GM19239 (cell line): ENCODE measurements around the gene PCMTD2.
"Not testable (repeated sequence)": the region's sequence is repeated elsewhere in the genome, so short reads cannot be mapped to it uniquely, and the experiment has no call there.

ENCODE experiments used
- DNase-seq: peaks from one replicate; pipeline ENCODE4 v3.0.0; 2011; ENCODE audit warnings: low spot score; ENCODE audit not compliant: insufficient read length
- FAIRE-seq: peaks from 2 replicates; lab custom pipeline; 2011; peaks lifted over from hg19 to GRCh38; lab: Jason Lieb, UNC

PCMTD2 gene

DNA sequence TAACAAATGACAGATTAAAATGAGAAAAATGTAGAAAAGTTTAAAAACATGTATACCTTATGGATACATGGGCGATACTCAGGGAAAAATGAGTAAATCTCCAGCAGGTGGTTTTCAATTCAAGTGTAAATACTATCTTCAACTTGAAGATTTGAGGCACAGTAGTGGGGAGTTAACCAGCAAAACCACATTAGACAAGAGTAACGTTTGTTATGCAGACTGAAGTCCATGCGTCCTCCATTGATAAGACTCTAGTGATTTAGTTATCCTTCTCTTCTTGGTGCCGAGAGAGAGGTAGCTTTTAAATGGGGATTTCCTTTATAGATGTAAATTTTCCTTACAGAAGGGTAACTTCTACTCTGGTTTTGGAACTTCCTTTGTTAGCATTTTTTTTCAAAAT lies 28.1 kb downstream of the PCMTD2 start:
- DNase-seq (no peak), FAIRE-seq (no peak)

DNA sequence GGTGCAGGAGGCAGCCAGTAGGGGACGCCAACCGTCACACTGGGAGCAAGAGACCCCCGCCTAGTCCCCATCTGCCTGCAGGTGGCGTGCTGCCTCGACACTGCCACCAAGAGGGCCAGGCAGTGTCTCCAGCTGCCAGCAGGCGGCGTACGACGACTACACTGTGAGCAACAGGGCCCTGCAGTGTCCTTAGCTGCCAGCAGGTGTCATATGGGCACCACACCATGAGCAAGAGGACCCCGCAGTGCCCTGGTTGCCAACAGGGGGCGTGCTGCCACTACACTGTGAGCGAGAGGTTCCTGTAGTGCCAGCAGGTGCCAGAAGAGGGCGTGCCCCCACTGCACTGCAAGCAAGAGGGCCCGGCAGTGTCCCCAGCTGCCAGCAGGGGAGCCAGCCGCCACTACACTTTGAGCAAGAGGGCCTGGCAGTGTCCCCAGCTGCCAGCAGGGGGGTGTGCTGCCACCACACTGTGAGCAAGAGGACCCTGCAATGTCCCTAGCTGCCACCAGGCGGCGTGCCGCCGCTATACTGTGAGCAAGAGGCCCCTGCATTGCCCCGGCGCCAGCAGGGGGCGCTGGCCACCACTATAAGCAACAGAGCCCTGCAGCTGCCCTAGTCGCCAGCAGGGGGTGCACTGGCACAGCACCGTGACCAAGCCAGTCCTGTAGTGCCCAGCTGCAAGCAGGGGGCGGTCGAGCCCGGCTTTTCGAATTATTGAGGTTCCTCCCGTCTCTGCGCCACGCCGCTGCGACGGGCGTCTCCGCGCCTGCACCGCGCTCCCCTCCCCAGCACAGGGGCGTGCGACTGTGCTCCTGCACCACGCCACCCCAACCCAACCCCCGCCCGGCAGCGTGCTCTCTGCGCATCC lies 30.3 kb downstream of the PCMTD2 start:
- peak; percentile 75 for DNase-seq
- not testable (repeated sequence) for FAIRE-seq

- not testable (repeated sequence) for DNase-seq
Measured at GRCh38 chr20:64286447-64287263, 31.1 kb downstream of the PCMTD2 start.

GRCh38 chr20:64287264-64287590 lies 31.7 kb downstream of the PCMTD2 start:
- not testable (repeated sequence) for FAIRE-seq, DNase-seq

More at GRCh38 chr20:64286447-64287263, 31.1 kb downstream of the PCMTD2 start:
- FAIRE-seq = peak; percentile 53

GRCh38 chr20:64292167-64292566 lies 36.6 kb downstream of the PCMTD2 start:
- FAIRE-seq, DNase-seq: not testable (repeated sequence)

DNA sequence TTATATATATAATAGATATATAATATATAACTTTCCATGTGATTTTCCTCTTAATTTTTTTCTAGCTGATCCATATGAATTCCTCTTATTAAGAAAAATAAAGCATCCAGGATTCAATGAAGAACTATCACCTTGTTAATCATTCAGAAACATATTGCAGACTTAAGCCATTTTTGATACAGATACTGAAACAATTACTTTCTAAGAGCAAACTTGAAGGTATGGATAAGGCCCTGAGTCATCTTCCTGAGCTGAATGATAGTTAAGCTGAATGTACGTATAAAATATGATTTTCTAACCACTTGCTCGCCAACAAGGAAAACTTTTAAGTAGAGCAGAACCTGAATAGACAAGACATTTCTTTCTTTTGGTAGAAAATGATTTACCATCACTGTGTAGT lies 47.5 kb downstream of the PCMTD2 start:
- not testable (repeated sequence) for FAIRE-seq, DNase-seq

DNA sequence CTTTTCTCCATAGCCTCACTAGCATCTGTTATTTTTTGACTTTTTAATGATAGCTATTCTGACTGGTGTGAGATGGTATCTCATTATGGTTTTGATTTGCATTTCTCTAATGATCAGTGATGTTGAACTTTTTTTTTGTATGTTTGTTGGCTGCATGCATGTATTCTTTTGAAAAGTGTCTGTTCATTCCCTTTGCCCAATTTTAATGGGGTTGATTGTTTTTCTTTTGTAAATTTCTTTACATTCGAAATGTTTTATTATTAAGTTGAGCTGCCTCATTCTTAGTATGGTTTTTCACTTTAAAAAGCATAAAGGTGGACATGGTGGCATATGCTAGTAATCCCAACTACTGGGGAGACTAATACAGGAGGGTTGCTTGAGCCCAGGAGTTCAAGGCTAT lies 58.2 kb downstream of the PCMTD2 start:
- FAIRE-seq, DNase-seq: not testable (repeated sequence)

DNA sequence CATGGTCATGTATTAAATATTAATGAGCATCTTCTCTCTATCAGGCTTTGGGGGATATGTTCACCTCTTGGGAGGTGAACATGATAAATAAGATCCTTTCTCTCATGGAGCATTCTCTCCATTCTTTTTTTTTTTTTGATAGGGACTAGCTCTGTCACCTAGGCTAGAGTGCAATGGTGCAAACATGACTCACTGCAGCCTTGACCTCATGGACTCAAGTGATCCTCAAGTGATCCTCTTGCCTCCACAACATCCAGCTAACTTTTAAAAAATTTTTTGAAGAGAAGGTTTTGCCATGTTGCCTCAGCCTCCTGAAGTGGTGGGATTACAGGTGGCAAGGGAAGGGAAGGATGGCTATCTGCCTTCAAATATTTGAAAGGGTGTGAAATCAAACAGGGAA lies 59.8 kb downstream of the PCMTD2 start:
- not testable (repeated sequence) for DNase-seq, FAIRE-seq

DNA sequence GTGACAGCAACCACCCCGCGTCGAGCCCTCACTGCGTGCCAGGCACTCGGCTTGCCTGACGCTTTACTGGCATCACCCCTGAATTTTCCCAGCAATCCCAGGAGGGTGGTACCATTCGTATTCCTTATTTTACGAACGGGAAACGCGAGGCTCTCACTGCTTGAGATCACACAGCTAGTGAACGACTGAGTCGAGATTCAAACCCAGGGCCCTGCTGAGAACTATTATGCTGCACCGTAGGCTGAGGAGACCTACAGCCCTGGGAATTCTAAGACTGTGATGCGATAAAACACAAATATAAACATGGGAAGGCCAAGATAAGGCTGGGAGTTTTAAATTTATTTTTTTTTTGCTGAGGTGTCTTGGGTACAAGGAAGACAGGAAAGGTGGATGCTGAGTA lies 60.3 kb downstream of the PCMTD2 start:
- FAIRE-seq, DNase-seq: not testable (repeated sequence)

DNA sequence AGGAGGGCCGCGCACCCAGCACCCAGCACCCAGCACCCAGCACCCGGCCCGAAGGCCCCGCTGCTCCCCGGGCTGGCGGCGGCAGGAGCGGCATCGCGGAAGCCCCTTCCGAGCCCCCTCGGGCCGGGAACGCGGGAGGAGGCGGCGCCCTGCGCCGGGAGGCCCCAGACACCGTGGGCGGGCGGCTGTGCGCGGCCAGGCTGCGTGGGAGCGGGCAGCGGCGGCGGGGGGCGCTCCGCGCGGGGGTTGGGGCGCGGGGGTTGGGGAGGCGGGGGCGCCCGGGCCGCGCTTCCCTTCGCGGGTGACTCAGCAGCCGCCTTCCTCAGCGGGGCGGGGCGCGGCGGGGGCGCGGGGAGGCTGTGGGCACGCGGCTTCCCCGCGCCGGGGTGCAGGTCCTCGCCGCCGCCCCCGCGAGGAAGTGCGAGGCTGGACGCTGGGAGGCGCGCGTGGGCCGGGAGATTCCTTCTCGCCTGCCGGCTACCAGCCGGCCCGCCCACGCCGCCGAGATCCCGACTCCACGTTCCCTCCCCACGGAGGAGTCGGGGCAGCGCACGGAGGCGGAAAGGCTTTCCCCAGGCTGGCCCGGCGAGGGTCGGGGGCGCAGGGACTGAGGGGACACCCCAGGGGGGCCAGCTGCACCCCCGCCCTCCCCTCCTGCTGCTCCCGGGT lies 61.0 kb downstream of the PCMTD2 start:
- not testable (repeated sequence) for FAIRE-seq, DNase-seq

DNA sequence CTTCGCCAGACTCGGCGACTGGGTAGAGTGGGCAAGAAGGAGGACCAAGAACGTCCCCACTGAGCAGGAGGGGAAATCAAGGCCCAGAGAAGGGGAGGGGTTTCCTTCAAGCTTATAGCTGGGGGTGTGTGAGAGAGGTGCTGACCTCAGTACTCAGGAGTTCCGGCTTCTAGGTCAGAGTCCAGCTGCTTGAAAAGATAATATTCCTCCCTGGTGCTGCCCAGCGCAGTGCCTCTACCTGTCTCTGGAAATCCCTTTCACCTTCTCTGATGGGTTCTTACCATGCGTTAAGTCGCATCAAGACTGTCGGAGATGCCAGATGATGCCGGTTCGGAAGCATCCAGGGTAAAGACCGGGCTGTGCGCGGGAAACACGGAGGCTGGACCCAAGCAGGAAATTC lies 61.8 kb downstream of the PCMTD2 start:
- not testable (repeated sequence) for FAIRE-seq, DNase-seq

- not testable (repeated sequence) for FAIRE-seq, DNase-seq
Measured at GRCh38 chr20:64318056-64318455, 62.5 kb downstream of the PCMTD2 start.

DNA sequence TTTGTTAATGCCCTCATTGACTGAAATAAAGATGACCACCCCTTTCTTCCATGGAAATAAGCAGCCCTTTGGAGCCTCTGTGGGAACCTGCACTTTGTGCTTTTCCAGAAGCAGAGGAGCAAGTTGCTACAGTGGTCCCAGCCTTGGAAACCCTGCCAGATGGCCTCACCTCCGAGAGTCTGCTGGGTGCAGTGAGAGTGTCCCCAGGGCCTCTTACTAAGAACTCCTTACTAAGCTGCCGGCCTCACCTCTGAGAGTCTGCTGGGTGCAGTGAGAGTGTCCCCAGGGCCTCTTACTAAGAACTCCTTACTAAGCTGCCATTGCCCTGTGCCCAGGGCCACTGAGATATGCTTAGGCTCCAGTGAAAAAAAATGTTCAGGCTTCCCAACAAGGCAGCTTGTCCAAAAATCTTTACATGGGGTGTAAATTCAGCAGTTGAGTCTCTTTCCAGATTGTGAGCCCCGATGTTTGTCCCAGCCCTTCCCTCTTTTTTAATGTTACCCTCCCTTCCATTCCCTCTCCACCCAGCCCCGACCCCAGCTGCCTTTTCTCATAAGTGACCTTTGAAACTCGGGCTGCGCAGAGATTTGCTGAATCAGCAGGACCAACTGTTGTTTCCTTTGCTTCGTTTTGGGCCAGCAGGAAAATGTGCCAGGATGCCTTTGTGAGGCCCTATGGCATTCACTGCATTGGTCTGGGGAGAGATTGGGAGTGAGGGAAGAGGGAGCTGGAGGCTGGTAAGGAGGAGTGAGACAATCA lies 66.7 kb downstream of the PCMTD2 start:
- DNase-seq, FAIRE-seq: not testable (repeated sequence)
